PC-3 (cell line): ENCODE measurements around the gene IL1RAPL2.

ENCODE experiments used
- CTCF ChIP-seq: fragments of 300-600 bp; sonication (generic); conservative IDR thresholded peaks from 2 replicates; pipeline ENCODE4 v1.5.1; 2017; ENCODE audit warnings: antibody characterized with exemption, low read depth, mild to moderate bottlenecking, low read length
- EZH2 ChIP-seq: fragments of 300-600 bp; sonication (generic); IDR thresholded peaks from one replicate; pipeline ENCODE4 v1.6.1; 2017; ENCODE audit warnings: antibody characterized with exemption, mild to moderate bottlenecking, low read length; ENCODE audit not compliant: unreplicated experiment
- EZH2phosphoT487 ChIP-seq: fragments of 300-600 bp; sonication (generic); IDR thresholded peaks from 2 replicates; pipeline ENCODE4 v1.6.1; 2018; ENCODE audit warnings: mild to moderate bottlenecking, antibody characterized with exemption, low read length, borderline replicate concordance

- TF ChIP-seq CTCF: no peak
- no peak for TF ChIP-seq EZH2
- TF ChIP-seq EZH2phosphoT487: no peak
Observed at GRCh38 chrX:104968241-104968640, 402.2 kb downstream of the IL1RAPL2 start.
